HG02885 (cell line): ENCODE data around the gene TLR1.

Source experiments
- ATAC-seq: cut with Tn5 transposase; IDR thresholded peaks from one replicate; pipeline ENCODE4 v1.9.1; 2021; ENCODE audit warnings: mild to moderate bottlenecking; ENCODE audit not compliant: unreplicated experiment, poor library complexity

TLR1 gene, protein sequence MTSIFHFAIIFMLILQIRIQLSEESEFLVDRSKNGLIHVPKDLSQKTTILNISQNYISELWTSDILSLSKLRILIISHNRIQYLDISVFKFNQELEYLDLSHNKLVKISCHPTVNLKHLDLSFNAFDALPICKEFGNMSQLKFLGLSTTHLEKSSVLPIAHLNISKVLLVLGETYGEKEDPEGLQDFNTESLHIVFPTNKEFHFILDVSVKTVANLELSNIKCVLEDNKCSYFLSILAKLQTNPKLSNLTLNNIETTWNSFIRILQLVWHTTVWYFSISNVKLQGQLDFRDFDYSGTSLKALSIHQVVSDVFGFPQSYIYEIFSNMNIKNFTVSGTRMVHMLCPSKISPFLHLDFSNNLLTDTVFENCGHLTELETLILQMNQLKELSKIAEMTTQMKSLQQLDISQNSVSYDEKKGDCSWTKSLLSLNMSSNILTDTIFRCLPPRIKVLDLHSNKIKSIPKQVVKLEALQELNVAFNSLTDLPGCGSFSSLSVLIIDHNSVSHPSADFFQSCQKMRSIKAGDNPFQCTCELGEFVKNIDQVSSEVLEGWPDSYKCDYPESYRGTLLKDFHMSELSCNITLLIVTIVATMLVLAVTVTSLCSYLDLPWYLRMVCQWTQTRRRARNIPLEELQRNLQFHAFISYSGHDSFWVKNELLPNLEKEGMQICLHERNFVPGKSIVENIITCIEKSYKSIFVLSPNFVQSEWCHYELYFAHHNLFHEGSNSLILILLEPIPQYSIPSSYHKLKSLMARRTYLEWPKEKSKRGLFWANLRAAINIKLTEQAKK

DNA sequence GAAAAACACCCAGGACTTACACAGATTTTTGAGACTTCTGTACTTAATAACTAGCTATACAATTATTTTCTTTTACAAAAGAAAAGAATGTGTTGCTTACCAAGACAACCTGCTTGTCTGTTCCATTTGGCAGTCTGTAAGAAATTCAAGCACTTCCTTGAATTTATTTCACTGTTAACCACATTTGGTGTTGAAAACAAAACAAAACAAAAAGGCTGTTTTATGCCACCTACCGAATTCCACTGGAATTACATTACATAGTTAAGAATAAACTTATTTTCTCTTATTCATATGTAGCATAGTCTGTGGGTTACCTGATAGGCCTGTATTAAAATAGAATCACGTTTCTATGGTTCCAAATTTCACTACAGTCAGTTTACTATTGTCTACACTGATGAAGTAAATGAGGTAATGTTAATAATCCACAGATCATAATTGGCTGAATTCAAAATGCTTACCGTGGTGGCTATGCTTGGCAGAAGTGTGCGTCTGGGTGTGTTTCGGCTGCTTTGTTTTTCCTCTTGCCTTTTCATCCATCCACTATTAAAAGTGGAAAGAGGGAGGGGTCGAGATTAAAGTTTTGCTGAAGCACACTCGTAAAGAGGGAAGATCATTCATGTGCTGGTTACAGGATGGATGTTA lies at the start of gene TLR1:
Gene TLR1 (minus strand): TSS at position 138 of the 642 bp plus-strand sequence. CDS start 5,960 bp downstream, outside the sequence.
- peak; percentile 19 for ATAC-seq

DNA sequence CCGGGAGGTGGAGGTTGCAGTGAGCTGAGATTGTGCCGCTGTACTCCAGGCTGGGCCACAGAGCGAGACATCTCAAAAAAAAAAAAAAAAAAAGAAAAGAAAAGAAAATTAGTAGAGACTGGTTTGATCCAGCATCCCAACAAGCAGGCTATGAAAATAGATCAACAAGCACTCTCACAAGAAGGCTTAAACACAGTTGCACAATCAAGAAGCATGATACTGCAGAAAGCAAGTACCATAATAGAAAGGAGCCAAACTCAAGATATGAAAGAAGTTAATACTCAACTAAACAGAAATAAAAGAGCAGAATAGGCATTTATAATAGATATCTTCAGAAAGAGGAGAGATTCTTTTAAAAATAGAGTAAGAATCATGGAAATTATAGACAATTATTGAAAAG lies 41.4 kb upstream of the TLR1 start:
- no peak for ATAC-seq

GRCh38 chr4:38842994-38843393 lies 38.4 kb upstream of the TLR1 start:
- ATAC-seq: no peak

DNA sequence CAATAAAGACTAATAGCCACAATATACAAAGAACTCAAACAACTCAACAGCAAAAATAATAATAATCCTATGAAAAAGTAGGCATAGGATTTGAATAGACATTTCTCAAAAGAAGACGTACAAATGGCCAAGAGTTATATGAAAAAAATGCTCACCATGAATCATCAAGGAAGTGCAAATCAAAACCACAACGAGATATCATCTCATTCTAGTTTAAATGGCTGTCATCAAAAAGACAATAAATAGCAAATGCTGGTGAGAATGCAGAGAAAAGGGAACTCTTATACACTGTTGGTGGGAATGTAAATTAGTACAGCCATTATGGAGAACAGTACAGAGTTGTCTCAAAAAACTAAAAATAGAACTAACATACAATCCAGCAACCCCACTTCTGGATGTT lies 33.3 kb upstream of the TLR1 start:
- ATAC-seq: no peak

GRCh38 chr4:38837334-38837733 lies 32.7 kb upstream of the TLR1 start:
- ATAC-seq: no peak

DNA sequence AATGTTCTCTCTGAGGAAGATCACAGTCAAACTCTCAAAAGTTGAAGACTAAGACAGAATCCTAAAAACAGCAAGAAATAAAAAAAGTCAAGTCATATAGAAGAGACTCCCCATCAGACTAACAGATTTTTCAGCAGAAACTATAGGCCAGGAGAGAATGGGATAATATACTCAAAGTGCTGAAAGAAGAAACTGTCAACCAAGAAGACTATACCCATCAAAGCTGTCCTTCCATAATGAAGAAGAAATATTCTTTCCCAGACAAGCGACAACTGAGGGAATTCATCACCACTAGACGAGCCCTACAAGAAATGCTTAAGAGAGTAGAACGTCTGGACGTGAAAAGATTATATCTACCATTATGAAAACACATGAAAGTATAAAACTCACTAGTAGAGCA lies 30.0 kb upstream of the TLR1 start:
- no peak for ATAC-seq

DNA sequence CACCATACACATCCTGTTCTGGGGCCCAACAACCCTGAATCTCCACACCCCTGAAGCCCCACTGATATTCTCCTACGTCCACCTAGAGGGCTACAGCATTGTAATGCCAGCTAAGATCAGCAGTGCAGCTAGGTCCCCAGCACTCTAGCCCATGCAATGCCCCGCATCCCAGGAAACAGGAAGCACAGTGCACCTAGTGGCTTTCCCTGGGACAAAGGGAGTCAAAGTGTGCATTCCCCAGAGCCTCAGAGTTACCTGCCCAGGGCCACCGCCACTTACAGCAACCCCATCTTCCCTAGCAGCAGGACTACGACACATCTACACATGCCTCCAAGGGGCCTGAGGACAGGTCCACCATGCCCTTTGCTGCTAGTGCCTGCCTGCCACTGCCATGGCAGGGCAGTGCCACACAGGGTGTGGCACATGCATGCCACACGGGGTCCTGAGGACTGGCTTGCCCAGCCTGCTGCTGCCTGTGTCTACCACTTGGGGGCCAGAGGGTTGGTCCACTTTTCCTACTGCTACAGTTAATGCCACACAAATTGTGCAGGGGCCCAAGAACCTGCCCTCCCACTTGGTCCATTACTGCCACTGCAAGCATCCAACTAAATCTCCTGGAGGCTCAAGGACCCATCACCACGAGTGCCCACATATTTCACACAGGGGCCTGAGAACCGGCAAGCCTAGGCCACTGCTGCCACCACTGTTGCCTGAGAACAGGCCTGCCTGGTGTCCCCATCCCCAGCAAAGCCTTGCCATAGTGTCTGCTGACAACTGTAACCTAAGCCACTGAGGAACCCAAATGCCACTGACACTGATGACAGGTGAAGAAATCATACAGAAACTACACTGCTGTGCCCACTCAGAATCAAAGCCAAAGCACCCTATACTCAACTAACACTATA lies 28.3 kb upstream of the TLR1 start:
- ATAC-seq: no peak

GRCh38 chr4:38832206-38832605 lies 27.6 kb upstream of the TLR1 start:
- ATAC-seq: no peak

DNA sequence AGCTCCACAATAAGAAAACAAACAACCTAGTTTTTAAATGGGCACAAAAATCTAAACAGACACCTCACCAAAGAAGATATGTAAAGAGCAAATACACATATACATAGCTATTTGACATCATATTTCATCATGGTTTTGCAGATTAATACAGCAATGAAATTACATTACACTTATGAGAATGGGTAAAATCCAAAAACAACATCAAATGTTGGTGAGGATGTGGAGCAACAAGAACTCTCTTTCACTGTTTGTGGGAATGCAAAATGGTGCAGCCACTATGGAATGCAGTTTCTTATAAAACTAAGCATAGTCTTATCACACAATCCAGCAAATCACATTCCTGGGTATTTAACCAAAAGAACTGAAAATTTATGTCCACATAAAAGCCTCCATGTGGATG lies 27.1 kb upstream of the TLR1 start:
- no peak for ATAC-seq

DNA sequence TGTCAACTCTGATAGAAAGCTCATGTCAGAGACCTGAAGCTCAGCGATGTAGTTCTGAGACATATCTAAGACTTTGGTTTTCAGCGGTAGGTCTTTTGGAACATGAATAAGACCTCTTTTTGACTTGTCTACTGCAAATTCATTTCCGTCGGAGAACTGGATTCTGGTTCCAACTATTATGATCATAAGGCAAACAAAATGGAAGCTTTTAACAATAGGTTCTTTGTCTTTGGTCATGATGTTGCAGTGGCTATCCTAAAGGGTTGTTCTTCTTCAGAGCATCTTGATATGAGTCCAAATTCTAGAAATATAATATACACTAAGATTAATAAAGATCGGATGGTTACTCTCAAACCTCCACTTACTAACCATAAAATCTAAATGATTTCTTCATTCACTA lies 24.6 kb upstream of the TLR1 start:
- no peak for ATAC-seq

DNA sequence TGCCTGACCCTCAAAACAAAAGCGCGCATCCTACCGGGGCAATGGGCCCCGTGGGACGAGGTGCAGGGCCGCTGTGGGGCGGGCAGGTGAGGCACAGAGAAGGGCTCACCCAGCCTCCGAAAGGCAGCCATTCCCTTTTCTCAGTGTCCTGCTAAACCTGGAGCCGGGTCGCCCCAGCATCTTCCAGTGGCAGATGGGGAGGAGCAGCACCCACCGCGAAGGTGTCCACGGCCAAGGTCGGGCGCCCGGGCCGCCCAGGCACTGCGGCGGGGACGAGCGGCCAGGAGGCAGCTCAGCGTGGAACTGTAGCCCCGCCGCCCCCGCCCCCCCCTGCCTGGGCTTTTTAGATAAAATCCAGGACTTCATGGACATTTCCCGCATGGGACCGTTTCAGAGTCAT lies 19.2 kb upstream of the TLR1 start:
- no peak for ATAC-seq

GRCh38 chr4:38822748-38823303 lies 18.2 kb upstream of the TLR1 start:
- no peak for ATAC-seq

DNA sequence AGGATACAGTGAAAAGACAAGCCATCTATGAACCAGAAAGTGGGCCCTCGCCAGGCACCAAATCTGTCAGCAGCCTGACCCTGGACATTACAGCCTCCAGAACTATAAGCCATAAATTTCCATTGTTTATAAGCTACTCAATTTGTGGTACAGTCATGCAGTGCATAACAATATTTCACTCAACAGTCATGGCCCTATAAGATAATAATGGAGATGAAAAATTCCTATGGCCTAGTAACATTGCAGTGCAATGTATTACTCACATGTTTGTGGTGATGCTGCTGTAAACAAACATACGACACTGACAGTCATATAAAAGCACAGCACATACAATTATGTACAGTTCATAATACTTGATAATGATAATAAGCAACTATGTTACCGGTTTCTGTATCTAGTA lies 17.1 kb upstream of the TLR1 start:
- ATAC-seq: no peak

GRCh38 chr4:38820329-38821061 lies 15.9 kb upstream of the TLR1 start:
- ATAC-seq: no peak

DNA sequence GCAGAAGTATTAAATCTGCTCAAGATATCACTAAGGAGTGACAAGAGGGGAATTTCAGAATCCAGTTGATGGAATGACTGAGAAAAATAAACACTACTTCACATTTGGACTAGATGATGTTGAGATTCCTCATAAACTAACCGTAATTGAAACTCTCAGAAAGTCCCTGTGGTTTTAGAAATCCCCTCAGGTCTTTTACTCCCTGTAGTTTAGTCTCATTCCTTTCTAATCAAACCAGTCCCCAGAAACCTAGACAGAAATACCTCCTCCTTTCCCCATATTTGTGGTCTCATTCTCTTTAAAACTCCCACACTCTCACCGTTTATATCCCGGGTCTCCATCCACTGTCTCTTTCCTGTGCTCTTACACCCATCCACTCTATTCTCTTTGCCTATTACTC lies 15.0 kb upstream of the TLR1 start:
- peak; percentile 36 for ATAC-seq

DNA sequence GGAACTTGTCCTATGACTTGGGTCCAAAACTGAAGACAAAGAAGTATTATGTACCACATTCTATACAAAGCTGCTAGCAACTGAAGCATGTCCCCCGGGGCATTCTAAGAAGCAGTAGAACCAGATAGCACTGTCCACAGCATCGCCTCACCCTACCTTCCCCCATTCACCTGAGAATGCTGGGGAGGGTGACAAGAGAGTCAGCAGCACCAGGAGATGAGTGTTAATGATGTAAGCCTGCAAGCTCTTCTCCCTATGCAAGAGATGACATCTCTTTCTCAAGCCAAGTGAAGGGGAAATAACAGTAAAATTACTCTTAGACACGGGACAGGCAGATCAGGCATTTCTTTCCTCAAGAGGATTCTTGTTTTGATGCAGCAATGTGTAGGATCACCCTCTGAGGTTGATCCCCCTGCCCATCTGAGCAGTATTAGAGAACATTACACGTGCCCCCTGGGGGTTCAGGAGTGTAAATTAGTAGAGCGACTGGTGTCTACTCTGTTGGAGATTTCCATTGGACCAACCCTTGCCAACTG lies 13.9 kb upstream of the TLR1 start:
- peak; percentile 67 for ATAC-seq

GRCh38 chr4:38815885-38816782 lies 11.5 kb upstream of the TLR1 start:
- no peak for ATAC-seq

- no peak for ATAC-seq
Measured at GRCh38 chr4:38814386-38814785, 9.8 kb upstream of the TLR1 start.
